SK-N-SH treated with all-trans-retinoic acid at 6 μM for 48 hours (cell line): ENCODE results near the gene UTF1.

Experiments used
- ATAC-seq: fragments of 200-7000 bp; cut with Tn5 transposase; 3 replicates; pipeline ENCODE4 v1.9.1; 2020; ENCODE audit warnings: mild to moderate bottlenecking, moderate library complexity
- BACH2 ChIP-seq: fragments of 250-450 bp; sonication (Bioruptor Pico); IDR thresholded peaks from 2 replicates; pipeline ENCODE4 v1.9.0; 2021; ENCODE audit warnings: mild to moderate bottlenecking, borderline replicate concordance
- CREB5 ChIP-seq: fragments of 250-450 bp; sonication (Bioruptor Pico); IDR thresholded peaks from 2 replicates; pipeline ENCODE4 v1.5.1; 2020; ENCODE audit warnings: low read depth, mild to moderate bottlenecking, moderate library complexity
- CSDC2 ChIP-seq: fragments of 250-450 bp; sonication (Bioruptor Pico); IDR thresholded peaks from 2 replicates; pipeline ENCODE4 v1.5.0; 2020; ENCODE audit warnings: mild to moderate bottlenecking, moderate library complexity
- CSRNP3 ChIP-seq: fragments of 250-450 bp; sonication (Bioruptor Pico); IDR thresholded peaks from 2 replicates; pipeline ENCODE4 v1.5.1; 2021; ENCODE audit warnings: mild to moderate bottlenecking, moderate library complexity
- ESRRG ChIP-seq: fragments of 250-450 bp; sonication (Bioruptor Pico); IDR thresholded peaks from 2 replicates; pipeline ENCODE4 v1.6.1; 2021; ENCODE audit warnings: mild to moderate bottlenecking
- GLIS3 ChIP-seq: fragments of 250-450 bp; sonication (Bioruptor Pico); IDR thresholded peaks from 2 replicates; pipeline ENCODE4 v1.5.0; 2020; ENCODE audit warnings: mild to moderate bottlenecking, moderate library complexity
- ISL1 ChIP-seq: fragments of 250-450 bp; sonication (Bioruptor Pico); IDR thresholded peaks from 2 replicates; pipeline ENCODE4 v2.1.2; 2022; ENCODE audit warnings: mild to moderate bottlenecking, moderate library complexity
- OSR1 ChIP-seq: fragments of 250-450 bp; sonication (Bioruptor Pico); IDR thresholded peaks from 2 replicates; pipeline ENCODE4 v1.8.0; 2022; ENCODE audit warnings: moderate library complexity, mild to moderate bottlenecking, inconsistent platforms
- PATZ1 ChIP-seq: fragments of 250-450 bp; sonication (Bioruptor Pico); IDR thresholded peaks from 2 replicates; pipeline ENCODE4 v1.8.0; 2020; ENCODE audit warnings: mild to moderate bottlenecking, moderate library complexity, borderline replicate concordance
- POU6F1 ChIP-seq: fragments of 250-450 bp; sonication (Bioruptor Pico); IDR thresholded peaks from 2 replicates; pipeline ENCODE4 v1.8.0; 2021; ENCODE audit warnings: low read depth, mild to moderate bottlenecking, moderate library complexity, borderline replicate concordance
- PPARA ChIP-seq: fragments of 250-450 bp; sonication (Bioruptor Pico); IDR thresholded peaks from 2 replicates; pipeline ENCODE4 v1.5.0; 2020; ENCODE audit warnings: mild to moderate bottlenecking, borderline replicate concordance
- RARB ChIP-seq: fragments of 250-450 bp; sonication (Bioruptor Pico); IDR thresholded peaks from 2 replicates; pipeline ENCODE4 v1.8.0; 2021; ENCODE audit warnings: mild to moderate bottlenecking, moderate library complexity
- SNAI2 ChIP-seq: fragments of 250-450 bp; sonication (Bioruptor Pico); IDR thresholded peaks from 2 replicates; pipeline ENCODE4 v1.5.0; 2020; ENCODE audit warnings: mild to moderate bottlenecking, moderate library complexity
- TCF4 ChIP-seq: fragments of 250-450 bp; sonication (Bioruptor Pico); IDR thresholded peaks from 2 replicates; pipeline ENCODE4 v1.8.0; 2021; ENCODE audit warnings: mild to moderate bottlenecking, moderate library complexity, borderline replicate concordance
- TSHZ2 ChIP-seq: fragments of 250-450 bp; sonication (Bioruptor Pico); IDR thresholded peaks from 2 replicates; pipeline ENCODE4 v1.5.0; 2020; ENCODE audit warnings: mild to moderate bottlenecking, moderate library complexity
- ZFP3 ChIP-seq: fragments of 250-450 bp; sonication (Bioruptor Pico); IDR thresholded peaks from 2 replicates; pipeline ENCODE4 v1.5.0; 2020; ENCODE audit warnings: mild to moderate bottlenecking, moderate library complexity
- ZFP30 ChIP-seq: fragments of 450-650 bp; formaldehyde crosslinking; IDR thresholded peaks from 2 replicates; pipeline ENCODE4 v1.5.0; 2022; ENCODE audit warnings: mild to moderate bottlenecking, moderate library complexity
- ZNF8 ChIP-seq: fragments of 450-650 bp; formaldehyde crosslinking; IDR thresholded peaks from 2 replicates; pipeline ENCODE4 v1.5.0; 2020; ENCODE audit warnings: mild to moderate bottlenecking, moderate library complexity

The UTF1 gene

GRCh38 chr10:133245439-133246235 lies 15.6 kb downstream of the UTF1 start:
- no peak for ATAC-seq
- TF ChIP-seq ISL1 (no peak), TSHZ2 (CRISPR knock-in tag) (no peak), GLIS3 (CRISPR knock-in tag) (no peak), CREB5 (no peak), PATZ1 (no peak), ESRRG (CRISPR knock-in tag) (no peak), CSDC2 (CRISPR knock-in tag) (no peak), OSR1 (CRISPR knock-in tag) (no peak)

GRCh38 chr10:133246236-133246626 lies 16.2 kb downstream of the UTF1 start:
- ATAC-seq: no peak
- no peak for TF ChIP-seq CREB5
- TF ChIP-seq PPARA (CRISPR knock-in tag): no peak
- TF ChIP-seq CSRNP3 (CRISPR knock-in tag): no peak
- TF ChIP-seq RARB (CRISPR knock-in tag): no peak
- TF ChIP-seq GLIS3 (CRISPR knock-in tag): no peak
- no peak for TF ChIP-seq ZFP3 (CRISPR knock-in tag)
- TF ChIP-seq TCF4 (CRISPR knock-in tag): no peak
- no peak for TF ChIP-seq ZNF8 (CRISPR knock-in tag)
- TF ChIP-seq ISL1: no peak
- no peak for TF ChIP-seq BACH2 (CRISPR knock-in tag)
- TF ChIP-seq ZFP30: no peak
- TF ChIP-seq ESRRG (CRISPR knock-in tag): no peak
- no peak for TF ChIP-seq SNAI2 (CRISPR knock-in tag)

- ATAC-seq: no peak
- TF ChIP-seq POU6F1 (CRISPR knock-in tag): no peak
Observed at GRCh38 chr10:133247681-133248333, 17.8 kb downstream of the UTF1 start.
